Heart left ventricle (tissue), 16 donors: ENCODE measurements around the gene SP140L. TPM values are rescaled to one million over a fixed set of nuclear protein-coding genes. Genes with fewer than 3 reads are reported as not detected.
"Not testable (repeated sequence)": the region's sequence is repeated elsewhere in the genome, so short reads cannot be mapped to it uniquely, and the experiment has no call there.

ENCODE experiments used
- ATAC-seq, 4 donors: fragments of 200-7000 bp; cut with Tn5 transposase; one replicate each; pipeline ENCODE4 v1.9.1; 2020 to 2022; ENCODE audit warnings: moderate library complexity in 4 of 4, mild to moderate bottlenecking in 3 of 4, moderate number of reproducible peaks in 1 of 4
- DNase-seq, 5 donors: peaks; one replicate each; pipeline ENCODE4 v3.0.0-alpha.2; 2020
- H3K27ac ChIP-seq, 12 donors: fragments of 200-600 bp; sonication (generic) in 4 of 12; one replicate each; pipeline versions ENCODE4 v1.5.0 to v1.8.0; 2016 to 2022; ENCODE audit warnings: mild to moderate bottlenecking in 2 of 12
- H3K27me3 ChIP-seq, 9 donors: fragments of 200-600 bp; sonication (generic) in 2 of 9; one replicate each; pipeline versions ENCODE4 v1.5.1 to v1.8.0; 2016 to 2022; ENCODE audit warnings: mild to moderate bottlenecking in 3 of 9
- H3K36me3 ChIP-seq, 9 donors: fragments of 200-600 bp; sonication (generic) in 2 of 9; one replicate each; pipeline versions ENCODE4 v1.5.0 to v1.8.0; 2018 to 2022; ENCODE audit warnings: mild to moderate bottlenecking in 2 of 9
- H3K4me1 ChIP-seq, 12 donors: fragments of 200-600 bp; sonication (generic) in 4 of 12; one replicate each; pipeline versions ENCODE4 v1.5.0 to v1.8.0; 2016 to 2022; ENCODE audit warnings: mild to moderate bottlenecking in 3 of 12
- H3K4me3 ChIP-seq, 12 donors: fragments of 200-600 bp; sonication (generic) in 4 of 12; one replicate each; pipeline versions ENCODE4 v1.5.0 to v1.8.0; 2017 to 2022; ENCODE audit warnings: mild to moderate bottlenecking in 9 of 12, moderate library complexity in 4 of 12
- H3K9me3 ChIP-seq, 12 donors: fragments of 200-600 bp; sonication (generic) in 4 of 12; one replicate each; pipeline versions ENCODE4 v1.5.0 to v1.8.0; 2016 to 2022; ENCODE audit warnings: mild to moderate bottlenecking in 1 of 12
- CTCF ChIP-seq, 12 donors: fragments of 200-600 bp; sonication (generic) in 4 of 12; IDR thresholded peaks; one replicate each; pipeline versions ENCODE4 v1.5.0 to v1.8.0; 2018 to 2022; ENCODE audit warnings: antibody characterized with exemption in 12 of 12, mild to moderate bottlenecking in 5 of 12
- POLR2A ChIP-seq, 2 donors: fragments of 450-650 bp; IDR thresholded peaks; one replicate each; pipeline ENCODE4 v1.6.1; 2017; ENCODE audit warnings: antibody characterized with exemption in 2 of 2, mild to moderate bottlenecking in 2 of 2, moderate library complexity in 2 of 2
- WGBS, 4 donors: extraction: QIAGEN DNeasy Blood & Tissue Kit in 2 of 4; methylation state at CpG; one replicate each; pipeline versions ENCODE4 v1.1.5 to v1.1.7; 2013 to 2018; 5-methylcytosine and 5-hydroxymethylcytosine counted together
- intact Hi-C, 10 donors: fragments of 100-400 bp; cut with DNase I; formaldehyde crosslinking; loops; one replicate each; pipeline versions ENCODE4 v1.11.1 to v1.14.2; 2022
- polyA plus RNA-seq, 2 donors: library from polyadenylated mRNA; stranded (reverse); fragments of 200-250 nt; gene quantifications; one replicate each; pipeline ENCODE4 v1.2.3, GENCODE V29; 2013
- total RNA-seq, 9 donors: library from RNA; depleted of rRNA in 2 of 9; stranded (reverse); fragments of >200 nt in 2 of 9; fragmentation: NEBNext Ultra II Directional in 3 of 9; extraction: Animal tissue kit (Norgen Biotek cat#: 25700) in 3 of 9; gene quantifications; one replicate each; pipeline versions ENCODE4 v1.1.0 to v1.2.4, GENCODE V29; 2016 to 2023
- donor health status: ischemic (EF 13 %, LVEDD 7.1; RV severe dilation, severe dysfunction).
- donor health status: healthy with polysubstance abuse.
- donor health status: DM: no; HTN: yes; CAD: no.
- donor health status: DM: no; HTN: no; CAD: no.
- donor health status: ischemic (EF 25% LVEDD 6.9; RV normal size, moderate dysfunction).
- donor health status: ischemic (EF 25% LVEDD 5.7; RV mildly dilated, moderate dysfunction).
- donor health status: healthy.
- donor health status: DM: yes; HTN: yes; CAD: no.
- donor health status: ischemic (EF 35%, LVEDD 5.7; RV mildly dilated, moderate dysfunction).
- donor health status: nonischemic (EF 11% LVEDD 7.7; RV severe dilation, severe dysfunction).
- donor health status: DM: yes; HTN: yes; CAD: no.
- donor health status: PGD.
- donor health status: ischemic (EF 29% LVEDD 5.4; RV normal size, mild dysfunction).
- donor health status: nonischemic (EF 23%, LVEDD 6.1; RV moderate dilation, normal function).

SP140L gene
- total and polyA plus RNA-seq, 11 donors = 2.5 to 17.6 (median 4.0) TPM

GRCh38 chr2:230403746-230404145 lies 76.8 kb downstream of the SP140L start:
- Histone ChIP-seq H3K27me3 (no peaks in the 10 kb centered on the region), H3K27ac (no peak overlapping the region), H3K4me1 (peaks cover 0 to 14% (median 5%) of the 10 kb centered on the region in 12 donors), H3K36me3 (peaks cover 0 to 44% (median 29%) of the 10 kb centered on the region in 9 donors), H3K4me3 (no peak overlapping the region), H3K9me3 (peaks cover 0 to 6% (median 0%) of the 10 kb centered on the region in 12 donors)
- no peak for ATAC-seq
- WGBS, 4 donors = 87 to 97% (median 95%) methylated on average over 7 of the region's 7 CpGs
- no peak for TF ChIP-seq CTCF (IDR thresholded peaks at IDR 0.05)
- DNase-seq = no peak
- intact Hi-C loops = loop anchor here in 1 of 10 donors (10.0 kb wide), 1 partner anchor 179 kb away; the partner anchor contains the start of gene SP140

GRCh38 chr2:230405824-230406223 lies 78.8 kb downstream of the SP140L start:
- Histone ChIP-seq H3K27ac (no peak overlapping the region), H3K36me3 (peaks cover 0 to 24% (median 15%) of the 10 kb centered on the region in 9 donors), H3K4me1 (peaks cover 0 to 31% (median 17%) of the 10 kb centered on the region in 12 donors), H3K4me3 (no peak overlapping the region), H3K27me3 (no peaks in the 10 kb centered on the region), H3K9me3 (peaks cover 0 to 6% (median 0%) of the 10 kb centered on the region in 12 donors)
- ATAC-seq = no peak
- TF ChIP-seq CTCF (IDR thresholded peaks at IDR 0.05) (no peak), POLR2A (IDR thresholded peaks at IDR 0.05) (no peak)
- intact Hi-C loops = loop anchor here in 1 of 10 donors (10.0 kb wide), 1 partner anchor 181 kb away; the partner anchor contains the start of gene SP140
- 90 to 98% (median 94%) methylated on average over 3 of the region's 3 CpGs for WGBS, 4 donors
- no peak for DNase-seq

- DNase-seq (peak in 3 of 5 donors; percentile 35 to 73 (median 47)), ATAC-seq (peak in 2 of 4 donors; percentile 48 to 58)
- Histone ChIP-seq H3K27me3 (no peaks in the 10 kb centered on the region), H3K9me3 (peaks cover 0 to 6% (median 0%) of the 10 kb centered on the region in 12 donors), H3K27ac (peak overlapping the region in 9 of 12 donors; percentile 36 to 74 (median 45)), H3K36me3 (peaks cover 0 to 10% (median 5%) of the 10 kb centered on the region in 9 donors), H3K4me1 (peaks cover 0 to 54% (median 31%) of the 10 kb centered on the region in 12 donors), H3K4me3 (no peak overlapping the region)
- TF ChIP-seq CTCF (IDR thresholded peaks at IDR 0.05) (no peak), POLR2A (IDR thresholded peaks at IDR 0.05) (no peak)
- 44 to 53% (median 49%) methylated on average over 3 of the region's 3 CpGs for WGBS, 4 donors
- intact Hi-C loops = loop anchor here in 1 of 10 donors (10.0 kb wide), 1 partner anchor 184 kb away; the partner anchor contains the start of gene SP140
Observed at GRCh38 chr2:230408244-230408842, 81.3 kb downstream of the SP140L start.

- H3K36me3 ChIP-seq, DNase-seq, H3K9me3 ChIP-seq, H3K27me3 ChIP-seq, H3K4me3 ChIP-seq: not testable (repeated sequence)
- Histone ChIP-seq H3K4me1 (peaks cover 0 to 64% (median 31%) of the 10 kb centered on the region in 12 donors), H3K27ac (peak overlapping the region in 7 of 12 donors; percentile 43 to 74 (median 45))
- peak in 1 of 4 donors; percentile 19 for ATAC-seq
- intact Hi-C loops = loop anchor here in 1 of 10 donors (10.0 kb wide), 1 partner anchor 185 kb away; the partner anchor contains the start of gene SP140
- 42 to 76% (median 48%) methylated on average over 2 of the region's 2 CpGs for WGBS, 4 donors
Observed at GRCh38 chr2:230409316-230409715, 82.3 kb downstream of the SP140L start.
